ENCODE measurements around the gene ENOSF1.
"Not testable (repeated sequence)": the region's sequence is repeated elsewhere in the genome, so short reads cannot be mapped to it uniquely, and the experiment has no call there.

The ENOSF1 gene

DNA sequence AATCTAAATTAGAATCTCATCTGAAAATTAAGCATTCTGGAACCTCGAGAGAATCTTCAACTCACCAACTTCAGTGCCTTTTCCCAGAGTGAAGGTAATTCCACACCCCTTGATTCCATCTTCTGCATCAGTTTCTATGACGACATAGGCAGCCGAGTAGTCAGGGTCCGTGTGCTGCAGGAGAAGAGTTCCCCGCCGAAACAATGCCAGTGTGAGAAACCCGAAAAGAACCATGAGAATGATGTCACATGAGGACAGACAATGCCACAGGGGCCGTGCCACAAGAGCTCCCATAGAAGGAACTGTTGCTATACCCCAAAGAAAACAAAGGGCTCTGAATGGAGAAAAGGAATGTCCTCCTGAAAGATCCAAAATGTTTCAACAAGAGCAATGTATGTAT is 6.0 kb downstream of the ENOSF1 start:
- DNase-seq, result no peak

DNA sequence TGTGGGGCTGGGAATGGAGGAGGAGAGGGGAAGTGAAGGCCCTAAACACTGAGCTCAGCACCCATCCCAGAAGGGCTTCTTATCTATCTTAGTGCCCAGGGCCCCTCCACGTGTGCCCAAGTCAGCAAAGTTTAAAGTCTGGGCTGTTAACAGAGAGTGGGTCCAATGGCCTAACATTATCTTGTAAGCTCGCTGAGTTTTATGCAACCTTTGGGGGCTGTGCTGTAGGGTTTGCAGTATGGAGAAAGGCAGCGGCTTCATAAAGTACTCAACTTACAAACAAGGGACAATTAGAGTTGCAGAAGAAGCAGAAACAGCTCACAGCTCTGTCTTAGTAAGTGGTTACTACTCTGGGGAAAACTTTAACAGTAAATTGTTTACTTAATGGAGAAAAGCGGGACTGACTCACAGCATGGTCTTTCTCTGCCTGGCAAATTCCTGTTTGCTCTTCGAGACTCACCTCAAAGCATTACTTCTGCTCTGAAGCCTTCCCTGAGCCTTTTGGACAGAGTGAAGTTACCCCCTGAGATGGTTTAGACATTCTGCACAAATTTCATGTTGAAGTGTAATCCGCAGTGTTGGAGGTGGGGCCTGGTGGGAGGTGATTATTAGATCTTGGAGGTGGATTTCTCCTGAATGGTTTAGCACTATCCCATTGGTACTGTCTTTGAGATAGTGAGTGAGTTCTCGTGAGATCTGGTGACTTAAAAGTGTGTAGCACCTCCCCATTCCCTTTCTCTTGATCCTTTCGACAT is 9.0 kb downstream of the ENOSF1 start:
- DNase-seq, result no peak

DNA sequence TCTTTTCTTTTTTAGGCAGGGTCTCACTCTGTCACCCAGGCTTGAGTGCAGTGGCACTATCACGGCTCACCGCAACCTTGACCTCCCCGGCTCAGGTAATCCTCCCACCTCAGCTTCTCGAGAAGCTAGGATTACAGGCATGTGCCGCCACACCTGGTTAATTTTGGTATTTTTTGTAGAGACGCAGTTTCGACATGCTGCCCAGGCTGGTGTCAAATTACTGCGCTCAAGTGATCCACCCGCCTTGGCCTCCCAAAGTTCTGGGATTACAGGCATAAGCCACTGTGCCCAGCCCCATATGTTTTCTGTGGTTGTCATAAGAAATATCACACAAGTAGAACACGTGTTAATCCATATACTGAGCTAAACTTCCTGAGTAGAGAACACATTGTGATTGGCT is 14.6 kb downstream of the ENOSF1 start:
- DNase-seq, result no peak

DNA sequence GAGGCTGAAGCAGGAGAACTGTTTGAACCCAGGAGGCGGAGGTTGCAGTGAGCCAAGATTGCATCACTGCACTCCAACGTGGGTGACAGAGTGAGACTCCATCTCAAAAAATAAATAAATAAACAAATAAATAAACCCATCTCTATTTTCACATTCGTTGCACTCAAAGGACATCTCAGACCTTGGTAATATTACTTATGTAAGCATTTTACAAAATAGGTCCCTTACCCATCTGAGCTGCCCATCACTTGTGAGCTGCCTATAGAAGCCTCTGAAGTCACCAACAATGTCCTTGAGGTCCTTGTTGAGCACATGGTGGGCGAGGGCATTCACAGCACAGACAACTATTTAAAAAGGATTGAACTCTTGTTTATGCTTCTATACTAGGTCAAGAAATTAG is 15.4 kb downstream of the ENOSF1 start:
- no peak for DNase-seq

DNA sequence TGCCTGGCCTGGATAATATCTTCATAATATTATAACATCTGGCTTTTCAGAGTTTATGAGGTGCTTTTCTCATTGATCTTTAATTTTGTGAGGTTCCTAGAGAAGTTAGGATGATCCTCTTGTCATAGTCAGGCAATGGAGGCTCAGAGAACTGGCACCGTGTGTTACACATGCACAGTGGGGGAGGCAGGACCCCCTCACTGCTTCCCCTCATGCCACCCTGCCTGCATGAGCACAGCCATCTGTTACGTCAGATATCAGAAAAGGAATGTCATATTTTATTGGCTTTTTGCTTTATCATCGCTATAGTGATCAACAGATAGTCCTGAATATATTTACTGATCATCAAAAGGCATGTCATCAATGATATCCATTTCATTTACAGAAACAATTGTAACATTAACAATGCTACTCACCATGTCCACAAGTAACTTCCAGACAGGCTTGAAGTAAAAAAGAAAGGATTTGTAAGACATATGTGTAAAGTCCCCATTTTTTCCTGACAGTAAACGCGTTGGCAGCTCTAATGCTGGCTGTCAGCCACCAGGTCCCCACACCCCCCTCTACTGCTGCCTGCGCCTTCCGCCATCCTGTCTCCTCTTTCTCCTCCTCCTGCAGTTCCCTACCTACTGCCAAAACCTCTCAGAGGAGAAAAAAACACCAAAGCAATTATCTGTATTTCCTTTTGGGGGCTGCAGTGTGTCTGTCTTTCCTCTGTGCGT is 18.8 kb downstream of the ENOSF1 start:
- DNase-seq, result no peak

DNA sequence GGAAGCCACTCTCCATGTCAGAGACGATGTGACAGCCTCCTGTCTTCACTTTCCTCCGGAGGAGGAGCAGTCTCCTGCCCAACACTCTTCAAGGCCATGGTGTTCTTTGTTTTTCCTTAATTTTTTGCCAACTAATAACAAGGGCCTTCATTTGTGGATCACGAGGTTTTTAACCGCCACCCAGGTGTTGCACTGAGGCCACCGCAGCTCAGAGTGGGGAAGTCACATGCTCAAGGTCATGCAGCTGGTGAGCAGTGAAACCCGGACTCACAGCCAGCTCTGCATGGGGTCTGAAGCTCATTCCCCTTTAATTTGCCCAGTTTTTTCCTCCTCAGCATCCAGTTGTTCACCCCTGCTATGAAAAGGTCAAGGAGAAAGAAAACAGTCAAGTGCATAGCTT is 19.6 kb downstream of the ENOSF1 start:
- no peak for DNase-seq

DNA sequence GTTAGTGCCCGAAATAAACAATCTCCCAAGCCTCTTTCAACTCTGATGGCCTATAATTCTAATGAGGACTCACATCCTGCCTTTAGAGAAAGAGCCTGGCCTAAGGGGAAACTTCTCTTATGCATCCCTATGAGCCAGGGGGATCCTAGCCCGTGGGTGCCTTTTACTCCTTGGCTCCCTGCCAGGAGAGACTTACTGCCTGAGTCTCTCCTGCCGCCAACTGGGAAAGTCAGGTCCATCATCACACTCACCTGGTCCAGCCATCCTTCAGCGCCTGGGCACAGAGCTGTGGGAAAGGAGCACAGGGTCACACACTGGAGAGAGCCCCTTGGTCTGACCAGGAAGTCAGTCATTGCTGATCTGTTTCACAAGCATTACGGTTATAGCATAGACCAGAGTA is 24.1 kb downstream of the ENOSF1 start:
- no peak for DNase-seq

DNA sequence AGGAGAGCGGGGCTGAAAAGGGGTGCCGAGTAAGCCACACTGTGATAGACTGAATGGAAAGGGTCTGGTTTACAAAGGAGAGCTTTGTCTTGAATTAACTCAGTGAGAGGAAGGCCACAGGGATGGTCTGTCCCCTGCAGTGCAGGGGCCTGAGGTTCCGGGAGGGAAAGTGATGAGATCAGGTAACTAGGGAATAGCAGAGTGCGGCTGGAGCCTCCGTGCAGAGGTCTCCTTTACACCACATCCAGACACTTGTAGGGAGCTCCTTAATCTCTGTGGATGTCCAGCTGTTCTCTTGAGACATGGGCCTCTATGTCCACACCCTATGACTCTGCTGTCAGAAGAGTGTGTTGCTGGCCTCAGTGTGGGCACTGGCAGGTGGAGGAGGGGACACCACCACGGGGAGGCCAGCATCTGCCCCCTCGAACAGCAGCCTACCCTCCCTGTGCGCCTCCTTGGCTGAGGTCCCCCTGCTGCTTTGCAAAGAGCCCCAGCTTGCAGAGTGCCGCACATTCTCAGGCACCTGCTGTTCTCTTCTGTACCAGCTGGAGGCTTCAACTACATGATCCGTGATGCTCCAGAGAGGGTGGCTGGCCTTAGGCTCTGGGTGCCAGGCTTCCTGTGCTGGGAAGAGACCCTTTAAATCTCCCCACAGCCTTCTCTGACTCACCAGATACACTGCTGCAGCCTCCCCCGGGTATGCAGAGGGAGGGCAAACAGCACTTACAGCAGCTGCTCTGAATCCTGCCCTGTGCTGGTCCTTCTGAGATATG is 25.9 kb downstream of the ENOSF1 start:
- DNase-seq, result no peak

DNA sequence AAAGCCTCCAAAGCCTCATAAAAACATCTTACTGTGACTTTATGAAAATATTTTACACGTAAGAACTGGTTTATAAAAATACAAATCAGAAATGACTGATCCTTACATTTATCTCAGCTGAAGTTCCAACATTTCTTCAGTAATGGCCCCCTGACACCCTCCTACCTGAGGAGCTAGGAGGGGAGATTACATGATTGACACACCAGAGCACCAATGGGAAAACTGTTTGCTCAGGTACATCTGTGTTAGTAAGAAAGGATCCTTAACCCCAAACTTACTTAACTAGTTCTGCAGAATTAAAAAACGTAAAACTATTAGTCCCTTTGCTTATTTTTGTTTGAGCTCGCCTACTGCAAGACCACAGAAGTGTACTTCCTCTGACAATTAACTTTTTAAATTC is 27.0 kb downstream of the ENOSF1 start:
- DNase-seq, result no peak

DNA sequence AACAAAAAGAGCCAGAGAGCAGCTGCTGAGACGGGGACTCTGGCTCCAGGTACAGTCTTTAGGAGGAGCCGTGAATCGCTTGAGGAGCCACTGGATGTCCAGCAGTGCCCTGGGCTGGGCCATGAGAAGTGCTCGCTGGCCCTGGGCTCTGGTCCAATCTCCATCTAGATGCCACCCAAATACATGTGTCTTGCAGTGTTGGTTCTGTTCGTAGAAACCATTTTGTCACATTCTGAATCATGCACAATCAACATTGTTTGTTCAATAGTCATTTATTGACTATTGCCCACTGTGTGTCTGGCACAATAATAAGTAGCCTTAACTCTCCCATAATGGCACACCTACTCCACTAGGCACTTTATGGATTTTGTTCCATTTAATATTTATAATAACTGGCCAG is 28.9 kb downstream of the ENOSF1 start:
- DNase-seq, result no peak

DNA sequence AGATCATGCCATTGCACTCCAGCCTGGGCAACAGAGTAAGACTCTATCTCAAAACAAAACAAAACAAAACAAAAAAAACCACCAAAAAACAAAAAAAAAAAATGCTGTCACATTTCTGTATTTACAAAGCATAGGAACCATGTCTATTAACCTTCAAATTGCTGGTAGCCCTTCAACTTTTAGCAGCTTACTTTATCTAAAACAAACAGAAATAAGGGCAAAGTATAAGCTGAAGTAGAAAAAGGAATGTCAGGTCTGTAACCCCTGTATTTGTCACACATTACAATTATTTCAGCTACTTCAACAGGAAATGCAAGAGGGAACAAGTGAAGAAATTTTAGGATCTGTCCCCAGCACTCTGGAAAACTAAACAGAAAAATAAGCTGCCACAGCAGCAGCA is 29.6 kb downstream of the ENOSF1 start:
- DNase-seq, result no peak

DNA sequence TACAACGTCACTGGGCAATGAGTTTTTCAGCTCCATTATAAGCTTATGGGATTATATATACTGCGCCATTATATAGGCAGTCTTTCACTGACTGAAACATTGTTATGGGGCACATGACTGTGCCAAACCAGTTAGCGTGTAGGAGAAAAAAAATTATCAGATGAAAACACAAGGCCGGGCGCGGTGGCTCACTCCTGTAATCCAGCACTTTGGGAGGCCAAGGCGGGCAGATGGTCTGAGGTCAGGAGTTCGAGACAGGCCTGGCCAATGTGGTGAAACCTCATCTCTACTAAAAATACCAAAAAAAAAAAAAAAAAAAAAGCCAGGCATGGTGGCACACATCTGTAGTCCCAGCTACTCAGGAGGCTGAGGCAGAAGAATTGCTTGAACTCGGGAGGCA is 30.0 kb downstream of the ENOSF1 start:
- not testable (repeated sequence) for DNase-seq

DNA sequence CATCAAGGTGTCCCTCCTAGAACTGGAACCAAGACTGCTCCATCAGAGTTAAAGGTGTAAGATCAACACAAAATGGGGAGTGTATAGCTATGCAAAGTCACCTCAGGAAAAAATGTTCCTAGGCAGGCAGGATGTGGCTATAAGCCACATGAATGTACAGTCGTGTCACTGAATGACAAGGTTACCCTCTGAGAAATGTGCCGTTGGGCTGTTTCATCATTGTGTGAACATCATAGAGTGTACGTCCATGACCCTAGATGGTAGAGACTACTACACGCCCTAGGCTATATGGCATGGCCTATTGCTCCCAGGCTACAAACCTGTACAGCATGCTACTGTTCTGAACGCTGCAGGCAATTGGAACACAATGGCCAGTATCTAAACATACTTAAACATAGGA is 30.4 kb downstream of the ENOSF1 start:
- DNase-seq, result no peak

DNA sequence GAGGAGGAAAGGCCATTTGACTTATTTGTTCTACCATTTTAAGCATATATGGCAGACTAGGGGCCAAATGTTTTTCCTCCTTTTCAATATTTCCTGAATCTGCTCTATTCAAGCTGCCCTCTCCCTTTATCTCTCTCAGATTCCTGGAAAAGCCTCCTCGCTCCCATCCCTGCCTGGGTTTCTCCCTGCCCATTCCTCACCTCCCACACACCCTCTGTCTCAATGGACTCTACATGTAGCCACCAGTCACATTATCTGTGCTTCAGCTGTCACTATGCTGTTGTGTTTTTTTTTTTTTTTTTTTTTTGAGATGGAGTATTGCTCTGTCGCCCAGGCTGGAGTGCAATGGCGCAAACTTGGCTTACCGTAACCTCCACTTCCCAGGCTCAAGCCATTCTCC is 32.0 kb downstream of the ENOSF1 start:
- DNase-seq, result no peak

DNA sequence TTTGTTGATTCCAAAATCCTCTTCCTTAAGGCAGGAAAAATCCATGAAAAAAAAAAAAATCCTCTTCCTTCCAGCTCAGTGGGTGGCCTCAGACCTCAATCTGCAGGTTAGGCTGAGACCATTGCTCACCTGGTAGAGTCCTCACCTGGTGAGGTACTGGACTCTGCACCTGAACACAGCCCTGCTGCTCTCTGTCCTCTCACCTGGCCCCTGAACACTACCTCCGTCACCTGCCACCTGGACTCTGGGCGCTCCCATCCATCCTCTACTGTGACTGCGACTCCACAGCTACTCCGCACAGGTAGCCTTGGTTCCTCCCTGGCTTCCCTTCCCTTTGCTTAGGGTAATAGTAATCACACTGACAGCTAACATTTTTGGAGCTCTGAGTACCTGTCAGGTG is 32.9 kb downstream of the ENOSF1 start:
- DNase-seq, result no peak

DNA sequence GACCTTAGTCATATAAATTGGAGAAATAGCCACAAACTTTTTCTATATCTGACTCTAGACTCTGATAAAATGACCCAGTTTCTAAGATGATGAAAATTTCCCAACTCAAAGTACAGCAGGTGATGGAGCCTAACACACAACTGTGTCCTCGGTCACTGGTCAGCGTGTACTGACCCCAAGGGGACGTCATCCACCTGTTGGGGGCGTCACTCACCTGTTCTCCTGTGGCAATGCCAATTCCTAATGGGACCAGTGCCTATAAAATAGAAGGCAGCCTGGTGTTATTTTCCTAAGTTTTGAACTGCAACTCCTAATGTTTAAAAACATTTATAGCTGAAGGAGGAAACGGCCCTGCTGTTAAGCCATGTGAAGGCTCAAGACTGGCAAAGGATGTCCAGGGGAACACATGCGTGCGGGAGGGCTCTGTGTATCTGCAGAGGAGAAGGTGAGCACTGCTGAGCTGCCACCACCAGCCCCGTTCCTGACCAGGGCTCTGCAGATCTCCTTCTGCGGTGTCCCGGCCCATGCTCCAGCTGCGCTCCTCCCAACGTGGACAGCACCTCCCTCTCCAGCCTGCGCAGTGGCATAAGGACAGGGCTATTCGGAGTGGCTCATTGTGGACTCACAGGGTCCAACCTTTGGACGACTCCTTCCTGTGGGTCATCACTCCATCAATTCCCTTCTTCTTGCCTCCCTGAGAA is 33.8 kb downstream of the ENOSF1 start:
- DNase-seq, result no peak

DNA sequence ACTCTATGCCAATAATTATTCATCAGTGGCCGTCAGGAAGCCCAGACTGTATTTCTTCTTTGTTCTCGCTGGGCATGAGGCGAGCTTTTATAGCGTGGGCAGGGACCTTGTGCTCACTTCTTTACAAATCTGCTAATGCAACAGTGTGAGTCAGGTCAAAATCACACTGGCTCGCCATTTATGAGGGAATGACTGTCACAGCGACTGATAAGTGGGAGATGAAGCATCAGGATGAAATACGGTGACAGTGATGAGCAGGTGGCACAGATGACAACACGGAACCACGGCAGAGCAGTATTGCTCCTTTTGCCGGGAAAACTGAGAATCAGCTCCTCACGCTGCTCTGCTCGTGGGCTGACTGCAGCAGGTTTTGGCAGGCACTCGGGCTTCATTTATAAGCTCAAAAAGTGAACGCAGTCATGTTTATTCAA is 34.5 kb downstream of the ENOSF1 start:
- DNase-seq, result no peak

DNA sequence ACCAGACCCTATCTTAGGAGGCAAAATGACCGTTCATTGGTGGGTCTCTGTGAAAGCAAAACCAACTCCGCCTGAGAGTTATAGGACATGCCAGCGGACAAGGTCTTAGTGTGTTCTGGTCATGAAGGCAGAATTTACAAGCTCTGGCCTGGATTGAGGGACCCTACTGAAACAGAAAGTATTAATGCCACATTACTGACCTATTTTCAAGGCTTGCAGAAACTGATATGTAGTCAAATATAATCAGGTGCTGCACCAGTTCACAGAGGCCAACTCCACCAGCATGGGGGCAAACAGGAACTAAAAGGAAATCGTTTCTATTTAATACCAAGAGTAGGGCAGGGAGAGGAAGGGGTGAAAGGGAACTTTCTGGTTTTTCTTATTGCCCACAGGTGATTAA is 35.3 kb downstream of the ENOSF1 start:
- DNase-seq, result no peak

DNA sequence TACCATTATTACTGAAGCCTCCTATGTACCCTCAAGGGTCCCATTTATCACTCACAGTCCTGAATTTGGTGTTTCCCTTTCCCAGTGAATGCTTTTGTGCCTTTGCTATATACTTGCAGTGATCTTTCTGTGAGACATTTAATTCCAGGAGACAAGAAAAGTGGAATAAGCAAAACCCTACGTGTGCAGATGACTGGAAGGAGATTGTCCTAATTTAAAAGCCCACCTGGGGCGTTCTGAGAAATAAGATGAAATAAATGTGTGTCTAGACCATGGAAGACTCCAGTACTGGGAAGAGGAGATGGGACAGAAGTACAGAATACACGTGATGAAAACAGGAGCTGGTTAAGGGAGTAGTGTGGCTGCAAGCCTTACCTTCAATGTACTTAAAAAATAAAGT is 35.7 kb downstream of the ENOSF1 start:
- DNase-seq, result no peak

DNA sequence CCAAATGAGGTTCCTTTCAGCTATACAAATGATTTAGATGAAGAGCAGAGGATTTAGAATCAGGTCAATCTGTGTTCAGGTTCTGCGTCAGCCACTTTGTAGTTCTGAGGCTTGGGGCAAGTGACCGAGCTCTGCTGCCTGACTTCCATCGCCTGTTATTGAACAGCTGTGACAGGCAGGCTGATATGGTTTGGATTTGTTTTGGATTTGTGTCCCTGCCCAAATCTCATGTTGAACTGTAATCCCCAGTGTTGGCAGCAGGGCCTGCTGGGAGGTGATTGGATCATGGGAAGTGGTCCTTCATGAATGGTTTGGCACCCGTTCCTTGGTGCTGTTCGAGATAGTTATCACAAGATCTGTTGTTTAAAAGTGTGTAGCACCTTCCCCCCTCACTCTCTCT is 36.4 kb downstream of the ENOSF1 start:
- DNase-seq, result no peak

DNA sequence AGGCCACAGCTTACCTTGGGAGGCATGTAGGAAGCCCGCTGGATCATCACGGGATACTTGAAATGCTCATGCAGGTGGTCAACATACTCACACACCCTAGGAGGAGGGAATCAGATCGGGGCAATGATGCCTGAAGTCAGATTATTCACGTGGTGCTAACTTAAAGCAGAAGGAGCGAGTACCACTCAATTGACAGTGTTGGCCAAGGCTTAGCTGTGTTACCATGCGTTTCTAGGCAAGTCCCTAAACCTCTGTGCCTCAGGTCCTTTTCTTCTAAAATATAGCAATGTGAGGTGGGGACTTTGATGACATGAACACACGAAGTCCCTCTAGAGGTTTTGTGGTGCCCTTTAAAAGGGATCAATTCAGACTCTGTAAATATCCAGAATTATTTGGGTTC is 37.1 kb downstream of the ENOSF1 start:
- no peak for DNase-seq

DNA sequence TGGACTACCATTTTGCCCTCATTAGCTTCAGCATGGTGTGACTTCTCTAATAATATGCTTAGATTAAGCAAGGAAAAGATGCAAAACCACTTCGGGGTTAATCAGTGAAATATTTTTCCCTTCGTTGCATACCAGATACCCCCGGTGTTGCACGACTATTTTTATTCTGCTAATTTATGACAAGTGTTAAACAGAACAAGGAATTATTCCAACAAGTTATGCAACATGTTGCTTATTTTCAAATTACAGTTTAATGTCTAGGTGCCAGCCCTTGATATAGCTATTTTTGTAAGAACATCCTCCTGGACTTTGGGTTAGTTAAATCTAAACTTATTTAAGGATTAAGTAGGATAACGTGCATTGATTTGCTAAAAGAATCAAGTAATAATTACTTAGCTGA is 38.7 kb downstream of the ENOSF1 start:
- DNase-seq, result no peak

DNA sequence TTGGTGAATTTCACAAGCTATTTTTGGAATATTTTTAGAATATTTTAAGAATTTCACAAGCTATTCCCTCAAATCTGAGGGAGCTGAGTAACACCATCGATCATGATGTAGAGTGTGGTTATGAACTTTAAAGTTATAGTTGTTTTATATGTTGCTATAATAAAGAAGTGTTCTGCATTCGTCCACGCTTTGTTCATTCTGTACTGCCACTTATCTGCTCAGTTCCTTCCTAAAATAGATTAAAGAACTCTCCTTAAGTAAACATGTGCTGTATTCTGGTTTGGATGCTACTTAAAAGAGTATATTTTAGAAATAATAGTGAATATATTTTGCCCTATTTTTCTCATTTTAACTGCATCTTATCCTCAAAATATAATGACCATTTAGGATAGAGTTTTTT is 39.1 kb downstream of the ENOSF1 start:
- no peak for DNase-seq
